ACHN (cell line): ENCODE results near the gene CD48.
"Not testable (repeated sequence)": the region's sequence is repeated elsewhere in the genome, so short reads cannot be mapped to it uniquely, and the experiment has no call there.

Experiments used
- DNase-seq: peaks from one replicate; pipeline ENCODE4 v3.0.0-alpha.2; 2015
- in situ Hi-C: cut with HindIII; loops from 2 replicates; pipeline ENCODE4 v1.10.0; 2017; ENCODE audit warnings: low sequenced_read_pairs, low pct_ligation_motif_present, low pct_unique_long_range_greater_than_20kb

Gene CD48

GRCh38 chr1:160744199-160744851 is 32.7 kb upstream of the CD48 start:
- no peak for DNase-seq
- in situ Hi-C loops = no loop called here

DNA sequence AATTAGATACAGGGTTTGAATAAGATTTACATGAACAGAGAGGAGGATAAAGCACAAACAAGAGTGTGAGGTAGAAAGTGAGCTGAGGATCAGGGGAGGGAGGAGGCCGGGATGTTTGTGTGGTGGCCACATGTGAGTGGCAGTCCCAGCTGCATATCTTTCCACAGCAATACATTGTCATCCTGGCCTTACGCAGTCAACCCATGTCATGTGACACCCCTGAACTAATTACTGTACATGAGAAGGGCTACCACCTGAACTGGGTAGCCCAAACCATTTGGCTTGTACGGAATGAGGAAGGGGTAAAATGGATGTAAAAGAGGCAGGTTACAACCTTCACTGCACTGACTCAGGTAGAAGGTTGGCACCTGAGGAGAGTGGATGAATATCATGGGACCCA is 31.6 kb upstream of the CD48 start:
- no peak for DNase-seq
- in situ Hi-C loops = no loop called here

GRCh38 chr1:160742428-160743127 is 31.0 kb upstream of the CD48 start:
- in situ Hi-C loops = no loop called here
- no peak for DNase-seq

- in situ Hi-C loops = no loop called here
These were observed 30.2 kb upstream of the CD48 start for GRCh38 chr1:160741612-160742348.

GRCh38 chr1:160741092-160741501 is 29.5 kb upstream of the CD48 start:
- in situ Hi-C loops = no loop called here
- DNase-seq = no peak

More at GRCh38 chr1:160741612-160742348, 30.2 kb upstream of the CD48 start:
- DNase-seq = no peak

- in situ Hi-C loops = no loop called here
- no peak for DNase-seq
These were observed 28.6 kb upstream of the CD48 start for GRCh38 chr1:160740133-160740688.

- DNase-seq = no peak
These were observed 27.5 kb upstream of the CD48 start, which contains the start of gene SLAMF7 for GRCh38 chr1:160739098-160739511. TSS of gene SLAMF7 (plus strand) at chr1:160739247. CDS start at chr1:160739302, 55 bp downstream.

DNA sequence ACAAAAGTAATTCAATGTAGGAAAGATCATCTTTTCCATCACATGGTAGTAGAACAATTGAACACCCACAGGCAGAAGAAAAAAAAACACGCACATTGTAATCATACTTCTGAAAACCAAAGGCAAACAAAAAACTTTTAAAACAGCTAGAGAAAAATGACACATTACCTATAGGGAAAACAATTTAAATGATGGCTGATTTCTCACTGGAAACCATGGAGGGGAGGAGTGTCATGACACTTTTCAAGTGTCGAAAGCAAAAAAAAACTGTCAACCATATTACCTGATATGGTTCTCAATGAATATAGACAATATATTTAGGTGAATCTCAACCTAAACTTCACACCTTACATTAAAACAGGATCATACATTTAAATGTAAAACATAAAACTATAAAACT is 26.6 kb upstream of the CD48 start:
- no peak for DNase-seq
- in situ Hi-C loops = no loop called here

More at GRCh38 chr1:160739098-160739511, 27.5 kb upstream of the CD48 start, which contains the start of gene SLAMF7:
- in situ Hi-C loops = no loop called here

DNA sequence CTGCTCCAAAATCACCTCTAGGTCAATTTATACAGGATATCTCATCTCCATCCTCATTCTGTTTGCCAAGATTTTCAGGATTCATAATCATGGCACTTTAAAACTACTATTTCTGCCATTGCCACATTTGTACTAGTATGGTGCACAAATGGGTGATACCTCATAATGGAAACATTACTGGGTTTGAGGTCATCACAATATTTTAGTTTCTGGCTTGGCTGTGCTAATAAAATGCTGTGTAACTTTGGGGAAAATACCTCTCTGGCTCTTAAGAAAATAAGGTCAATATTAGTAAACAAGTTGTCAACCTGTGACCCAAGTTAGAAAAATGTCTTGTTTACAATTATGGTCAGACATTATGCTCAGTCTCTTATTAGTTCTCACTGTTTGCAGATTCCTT is 22.7 kb upstream of the CD48 start:
- in situ Hi-C loops = no loop called here
- no peak for DNase-seq

- DNase-seq = no peak
- in situ Hi-C loops = no loop called here
These were observed 22.3 kb upstream of the CD48 start for GRCh38 chr1:160733898-160734297.

GRCh38 chr1:160731990-160732389 is 20.4 kb upstream of the CD48 start:
- in situ Hi-C loops = no loop called here
- DNase-seq = no peak

GRCh38 chr1:160731564-160731963 is 19.9 kb upstream of the CD48 start:
- in situ Hi-C loops = not testable (repeated sequence)

DNA sequence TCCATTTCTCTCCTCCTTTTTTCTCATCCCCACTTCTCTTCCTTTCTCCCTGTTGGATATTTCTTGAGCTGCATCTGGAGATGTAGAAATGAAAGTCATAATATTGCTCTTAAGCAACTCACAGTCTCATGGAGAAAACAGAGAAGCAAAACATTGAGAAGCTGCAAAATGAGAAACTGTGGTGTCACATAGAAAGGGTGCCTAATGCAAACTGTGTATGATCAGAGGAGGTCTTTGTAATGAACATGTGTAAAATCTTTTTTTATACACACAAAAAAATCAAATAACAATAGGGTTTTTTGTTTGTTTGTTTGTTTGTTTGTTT is 15.7 kb upstream of the CD48 start:
- in situ Hi-C loops = no loop called here
- no peak for DNase-seq

More at GRCh38 chr1:160731564-160731963, 19.9 kb upstream of the CD48 start:
- not testable (repeated sequence) for DNase-seq

DNA sequence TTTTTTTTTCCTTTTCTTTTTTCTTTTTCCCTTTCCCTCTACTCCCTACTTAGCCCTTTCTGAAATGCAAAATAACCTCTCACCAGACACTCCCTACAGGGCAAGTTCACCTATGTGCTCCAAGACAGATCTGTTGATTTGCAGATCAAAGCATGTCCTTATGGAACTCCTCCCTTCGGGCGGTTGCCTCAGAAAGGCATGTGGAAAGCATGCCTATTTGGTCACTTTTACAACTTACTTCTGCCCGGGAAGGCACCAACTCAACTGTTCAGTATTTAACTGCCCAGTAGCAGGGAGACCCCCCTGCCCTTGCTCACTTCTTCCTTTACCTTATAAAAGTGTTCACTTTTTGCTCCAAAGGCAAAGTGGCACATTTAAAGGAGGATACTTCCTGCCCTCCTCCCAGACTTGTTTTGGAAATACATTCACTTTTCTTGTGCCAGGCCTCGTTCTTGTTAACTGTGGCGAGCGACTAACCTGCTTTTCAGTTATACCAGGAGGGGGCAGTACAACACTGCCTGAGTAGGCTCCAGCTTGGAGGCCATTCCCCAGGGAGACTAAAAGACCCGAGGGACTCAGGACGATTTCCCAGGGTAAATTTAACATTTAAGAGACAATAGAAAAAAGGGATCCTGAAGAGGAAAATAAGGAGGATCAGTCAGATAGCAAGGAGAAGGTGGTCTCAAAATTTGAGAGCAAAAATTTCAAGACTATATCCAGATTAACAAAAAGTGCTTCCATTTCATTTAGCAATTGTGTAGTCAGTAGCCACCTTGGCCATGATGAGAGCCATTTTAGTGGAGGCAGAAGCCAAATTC is 15.1 kb upstream of the CD48 start:
- in situ Hi-C loops = no loop called here
- peak; percentile 77 for DNase-seq

GRCh38 chr1:160726114-160726497 is 14.5 kb upstream of the CD48 start:
- no peak for DNase-seq
- in situ Hi-C loops = no loop called here

DNA sequence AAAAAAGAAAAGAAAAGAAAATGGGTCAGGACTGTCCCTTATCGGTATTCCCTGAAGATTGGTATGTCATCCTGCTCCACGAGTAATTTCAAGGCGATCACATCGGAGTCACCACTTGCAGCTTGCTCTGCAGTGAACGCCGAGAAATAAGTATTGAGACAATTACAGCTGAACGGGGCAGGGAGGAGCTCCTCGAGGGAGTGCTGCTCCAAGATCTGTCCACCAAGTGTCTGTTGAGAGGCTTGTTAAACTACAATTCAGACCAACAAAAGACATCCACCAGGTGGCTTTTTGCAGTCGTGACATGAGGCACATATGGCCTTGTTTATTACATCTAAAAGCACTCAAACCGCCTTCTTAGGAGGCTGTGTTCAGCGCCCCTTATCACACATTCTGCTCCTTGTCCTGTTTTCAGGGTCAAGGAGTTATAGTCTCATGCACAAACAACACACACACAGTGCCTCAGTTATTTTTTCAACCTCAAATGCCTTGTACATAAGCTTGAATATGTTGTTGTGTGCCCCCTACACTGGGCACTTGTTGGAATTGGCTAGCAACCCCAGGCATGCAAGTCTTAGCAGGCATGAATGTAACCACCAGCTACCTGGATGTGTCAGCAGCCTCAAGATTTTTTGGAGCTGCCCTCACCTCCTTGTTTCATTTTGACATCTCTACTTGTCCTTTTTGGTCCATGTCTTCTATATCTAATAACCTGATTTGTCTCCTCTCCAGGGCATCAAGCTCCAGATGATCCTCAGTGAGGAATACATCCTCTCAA is 13.0 kb upstream of the CD48 start:
- in situ Hi-C loops = no loop called here
- no peak for DNase-seq

GRCh38 chr1:160723332-160723731 is 11.7 kb upstream of the CD48 start:
- in situ Hi-C loops = no loop called here
- no peak for DNase-seq

DNA sequence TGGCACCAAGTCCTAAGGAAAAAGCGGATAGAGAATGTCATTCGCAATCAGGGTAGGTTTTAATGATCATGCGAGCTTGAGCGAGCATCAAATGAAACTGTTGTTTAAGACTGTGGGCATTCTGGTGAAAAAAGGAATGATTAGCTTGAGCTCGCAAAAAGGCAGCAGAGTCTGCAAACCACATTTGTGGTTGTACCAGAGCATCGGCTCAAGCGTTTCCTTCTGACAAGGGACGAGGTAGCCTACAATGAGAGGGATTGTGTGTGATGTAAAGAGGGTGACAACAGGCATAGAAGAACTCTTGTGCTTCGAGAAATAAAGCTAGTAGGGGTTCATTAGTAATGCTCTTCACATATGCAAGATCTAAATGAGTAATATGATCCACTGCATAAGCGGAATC is 11.1 kb upstream of the CD48 start:
- no peak for DNase-seq
- in situ Hi-C loops = no loop called here
